Measurements from ENCODE around the gene TNNC2.
"Not testable (repeated sequence)": the region's sequence is repeated elsewhere in the genome, so short reads cannot be mapped to it uniquely, and the experiment has no call there.

Gene TNNC2

DNA sequence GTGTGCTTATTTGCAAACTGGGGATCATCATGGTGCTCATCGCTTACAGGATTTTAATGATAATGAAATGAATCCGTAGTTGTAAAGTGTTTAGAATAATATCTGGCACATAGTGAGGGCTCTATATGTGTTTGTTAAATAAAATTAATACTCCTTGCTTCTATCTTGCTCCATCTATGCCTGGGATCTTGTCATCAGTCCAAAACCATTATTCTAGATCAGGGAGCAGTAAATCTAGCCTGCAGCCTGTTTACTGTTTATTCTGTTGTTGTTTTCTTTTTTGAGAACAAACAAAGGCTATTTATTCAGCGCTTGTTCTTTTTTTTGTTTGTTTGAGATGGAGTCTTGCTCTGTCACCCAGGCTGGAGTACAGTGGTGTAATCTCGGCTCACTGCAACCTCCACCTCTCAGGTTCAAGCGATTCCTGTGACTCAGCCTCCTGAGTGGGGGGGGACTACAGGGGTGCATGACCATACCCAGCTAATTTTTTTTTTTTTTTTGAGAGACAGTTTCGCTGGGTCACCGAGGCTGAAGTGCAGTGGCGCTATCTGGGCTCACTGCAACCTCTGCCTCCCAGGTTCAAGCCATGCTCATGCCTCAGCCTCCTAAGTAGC lies 22.0 kb upstream of the TNNC2 start:
- FAIRE-seq (no peak), DNase-seq (ENCODE audit: low spot score) (no peak)

DNA sequence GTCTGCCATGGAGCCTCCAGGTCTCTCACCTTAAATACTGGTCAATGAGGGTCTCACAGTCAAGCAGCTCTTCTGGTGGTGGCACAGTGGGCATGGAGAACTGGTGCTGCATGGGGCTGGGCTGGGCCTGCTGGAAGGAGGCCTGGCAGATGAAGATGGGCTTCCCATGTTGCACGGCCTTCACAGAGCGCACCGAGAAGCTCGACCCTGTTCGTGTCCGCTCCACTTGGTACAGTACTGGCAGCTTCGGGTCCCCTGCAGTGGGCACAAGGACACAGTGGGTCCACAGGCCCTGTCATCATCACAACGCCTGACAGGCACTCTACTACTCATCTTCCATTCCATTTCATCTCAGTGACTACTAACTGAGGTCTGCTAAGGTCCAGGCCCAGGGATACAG lies 21.3 kb upstream of the TNNC2 start:
- FAIRE-seq, result no peak

DNA sequence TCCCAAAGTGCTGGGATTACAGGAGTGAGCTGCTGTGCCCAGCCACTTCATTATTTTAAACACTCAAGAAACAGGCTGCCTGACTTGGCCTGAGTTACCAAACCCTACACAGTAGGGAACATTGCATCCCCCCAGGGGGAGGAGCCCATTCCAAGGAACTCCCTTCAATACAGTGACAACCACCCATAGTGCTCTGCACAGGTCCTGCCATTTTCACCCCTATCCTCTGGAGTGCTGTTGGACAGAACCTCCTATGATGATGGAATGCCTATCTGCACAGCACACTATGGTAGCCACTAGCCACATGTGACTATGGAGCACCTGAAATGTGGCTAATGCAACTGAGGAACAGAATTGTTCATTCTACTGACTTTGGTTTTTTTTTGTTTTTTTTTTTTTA lies 18.3 kb upstream of the TNNC2 start:
- no peak for DNase-seq (ENCODE audit: low spot score)
- FAIRE-seq, result no peak

More for the DNA sequence above, 21.3 kb upstream of the TNNC2 start:
- DNase-seq (ENCODE audit: low spot score), result no peak

DNA sequence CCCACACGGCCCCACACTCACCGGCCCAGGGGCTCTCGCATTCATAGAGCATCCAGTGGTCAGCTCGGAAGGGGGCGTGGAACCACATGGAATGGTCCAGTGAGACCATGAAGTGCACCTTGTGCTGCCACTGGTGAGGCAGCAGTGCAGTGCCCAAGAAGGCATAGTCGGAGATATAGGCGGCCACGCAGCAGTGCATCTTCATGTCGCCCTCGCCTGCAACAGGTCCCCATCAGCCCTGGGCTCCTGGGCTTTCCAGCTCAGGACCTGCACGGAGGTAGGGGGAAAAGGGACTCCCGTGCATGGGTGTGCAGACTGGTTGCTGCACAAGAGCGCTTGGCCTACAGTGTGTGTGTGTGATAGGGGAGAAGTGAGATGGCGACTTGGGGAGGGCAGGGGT lies 16.4 kb upstream of the TNNC2 start:
- FAIRE-seq, result no peak
- DNase-seq (ENCODE audit: low spot score), result no peak

DNA sequence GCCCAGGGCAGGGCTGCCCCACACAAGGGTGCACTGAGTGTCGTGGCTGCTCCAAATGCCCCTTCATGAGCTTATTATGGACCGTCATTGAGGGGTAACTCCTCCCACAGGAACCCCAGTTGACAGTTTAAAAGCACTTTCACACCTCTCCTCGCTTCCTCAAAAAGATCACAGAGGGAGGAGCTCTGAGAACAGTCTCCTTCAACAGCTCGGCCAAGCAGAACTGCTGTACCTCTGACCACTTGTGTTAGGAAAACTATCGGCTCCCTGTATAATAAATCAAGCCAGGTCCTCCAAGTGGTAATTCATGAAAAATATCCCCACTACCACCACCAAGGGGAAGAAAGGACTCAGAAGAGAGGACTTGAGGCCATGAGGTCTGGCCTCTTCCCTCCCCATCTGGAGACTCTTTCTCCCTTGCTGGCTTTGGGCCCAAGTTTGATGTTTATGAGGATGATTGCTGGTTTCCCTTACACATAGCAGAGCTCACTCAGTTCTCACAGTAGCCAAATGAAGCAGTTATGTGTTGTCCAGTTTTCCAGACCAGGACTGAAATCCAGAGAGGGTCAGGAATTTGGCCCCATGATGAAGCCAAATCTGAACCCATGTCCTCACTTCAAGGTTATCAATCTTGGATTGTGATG lies 15.2 kb upstream of the TNNC2 start:
- DNase-seq (ENCODE audit: low spot score), result no peak
- no peak for FAIRE-seq

DNA sequence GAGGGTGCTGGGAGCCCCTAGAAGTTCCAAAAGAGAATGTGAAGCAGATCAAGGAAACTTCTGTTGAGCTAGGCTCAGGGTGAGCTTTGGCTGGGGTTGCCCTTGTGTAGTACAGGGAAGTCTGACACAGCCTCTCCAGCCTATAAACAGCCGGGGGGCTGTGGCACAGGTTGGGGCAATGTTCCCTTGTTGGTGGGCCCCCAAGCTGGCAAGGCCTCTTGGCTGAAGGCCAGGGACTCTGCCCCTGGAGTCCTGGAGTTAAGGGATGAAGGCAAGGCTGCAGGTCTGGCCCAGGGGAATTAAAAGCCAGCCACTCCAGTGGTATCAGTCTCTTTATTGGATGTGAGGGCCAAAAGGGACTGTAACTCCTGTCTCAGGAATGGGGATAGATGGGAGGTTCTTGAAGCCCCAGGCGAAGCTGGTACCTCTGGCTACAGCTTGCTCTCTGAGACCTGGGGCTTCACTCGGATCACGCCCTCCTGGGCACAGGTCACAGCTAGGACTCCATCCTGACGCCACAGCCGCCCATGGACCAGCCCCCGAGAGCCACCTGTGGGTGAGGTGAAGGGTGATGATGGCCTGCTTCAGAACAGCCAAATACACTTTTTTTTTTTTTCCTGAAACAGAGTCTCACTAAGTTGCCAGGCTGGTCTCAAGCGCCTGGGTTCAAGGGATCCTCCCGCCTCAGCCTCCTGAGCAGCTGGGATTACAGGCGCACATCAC lies 14.5 kb upstream of the TNNC2 start:
- DNase-seq (ENCODE audit: low spot score), result no peak
- FAIRE-seq, result no peak

DNA sequence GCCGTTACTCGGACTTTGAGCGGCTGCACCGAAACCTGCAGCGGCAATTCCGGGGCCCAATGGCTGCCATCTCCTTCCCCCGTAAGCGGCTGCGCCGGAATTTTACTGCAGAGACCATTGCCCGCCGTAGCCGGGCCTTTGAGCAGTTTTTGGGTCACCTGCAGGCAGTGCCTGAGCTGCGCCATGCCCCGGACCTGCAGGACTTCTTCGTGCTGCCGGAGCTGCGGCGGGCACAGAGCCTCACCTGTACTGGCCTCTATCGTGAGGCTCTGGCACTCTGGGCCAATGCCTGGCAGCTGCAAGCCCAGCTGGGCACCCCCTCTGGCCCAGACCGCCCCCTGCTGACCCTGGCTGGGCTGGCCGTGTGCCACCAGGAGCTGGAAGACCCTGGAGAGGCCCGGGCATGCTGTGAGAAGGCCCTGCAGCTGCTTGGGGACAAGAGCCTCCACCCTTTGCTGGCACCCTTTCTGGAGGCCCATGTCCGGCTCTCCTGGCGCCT lies 13.6 kb upstream of the TNNC2 start:
- FAIRE-seq (no peak), DNase-seq (ENCODE audit: low spot score) (no peak)

DNA sequence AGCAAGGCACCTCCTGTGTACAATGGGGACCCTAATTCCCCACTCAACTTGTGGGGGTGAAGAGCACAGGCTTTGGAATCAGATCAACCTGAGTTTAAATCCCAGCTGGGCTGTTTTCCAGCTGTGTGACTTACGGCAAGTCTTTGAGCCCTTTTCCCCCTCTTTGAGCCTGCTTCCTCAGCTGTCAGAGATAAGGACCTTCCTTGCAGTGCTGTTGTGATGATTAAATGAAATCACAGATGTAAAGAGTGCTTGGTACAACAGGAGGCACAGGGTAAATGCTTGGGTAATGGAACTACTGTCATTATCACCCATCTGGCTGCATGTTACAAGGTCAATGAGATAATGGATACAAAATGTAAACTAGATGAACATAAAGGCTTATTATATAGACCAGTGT lies 9.7 kb upstream of the TNNC2 start:
- FAIRE-seq (no peak), DNase-seq (ENCODE audit: low spot score) (no peak)

DNA sequence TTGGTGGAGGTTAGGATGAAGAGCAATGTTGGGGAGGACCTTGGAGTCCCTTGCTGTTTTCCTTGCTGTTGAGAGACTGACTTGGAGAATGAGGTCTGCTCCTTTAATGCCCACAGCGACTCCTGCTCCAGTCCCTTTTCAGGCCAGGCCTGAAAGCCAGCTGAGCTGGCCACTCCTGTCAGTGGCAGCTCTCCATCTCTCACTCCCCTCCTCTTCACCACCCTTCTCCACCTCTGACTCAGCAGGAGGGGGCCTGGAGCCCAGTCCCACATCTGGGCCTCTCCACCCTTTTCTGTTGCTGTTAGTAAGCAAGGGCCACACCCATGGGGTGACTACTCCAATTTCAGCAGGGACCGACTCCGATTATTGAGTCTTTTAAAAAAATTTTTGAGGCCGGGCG lies 8.7 kb upstream of the TNNC2 start:
- DNase-seq (ENCODE audit: low spot score), result peak; percentile 57
- FAIRE-seq, result no peak

DNA sequence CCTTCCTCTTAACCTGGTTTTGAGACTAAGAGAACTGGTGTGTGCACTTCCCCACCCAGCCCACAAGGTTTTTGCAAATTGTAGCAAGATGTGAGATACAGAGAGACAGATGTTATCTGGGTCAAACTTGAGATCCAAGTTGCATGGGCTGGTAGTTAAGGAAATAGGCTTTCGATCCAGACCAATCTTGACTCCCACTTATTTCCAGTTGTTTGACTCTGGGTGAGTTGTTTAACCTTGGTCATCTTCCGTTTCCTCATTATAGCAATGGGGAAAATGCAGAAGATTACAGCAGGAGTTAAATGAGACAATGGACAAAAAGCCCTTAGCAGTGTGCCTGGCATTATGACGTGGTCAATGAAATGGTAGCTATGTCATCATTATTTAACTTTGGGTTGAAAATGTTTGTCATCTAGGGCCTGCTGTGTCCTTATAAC lies 8.2 kb upstream of the TNNC2 start:
- DNase-seq (ENCODE audit: low spot score) (no peak), FAIRE-seq (no peak)

DNA sequence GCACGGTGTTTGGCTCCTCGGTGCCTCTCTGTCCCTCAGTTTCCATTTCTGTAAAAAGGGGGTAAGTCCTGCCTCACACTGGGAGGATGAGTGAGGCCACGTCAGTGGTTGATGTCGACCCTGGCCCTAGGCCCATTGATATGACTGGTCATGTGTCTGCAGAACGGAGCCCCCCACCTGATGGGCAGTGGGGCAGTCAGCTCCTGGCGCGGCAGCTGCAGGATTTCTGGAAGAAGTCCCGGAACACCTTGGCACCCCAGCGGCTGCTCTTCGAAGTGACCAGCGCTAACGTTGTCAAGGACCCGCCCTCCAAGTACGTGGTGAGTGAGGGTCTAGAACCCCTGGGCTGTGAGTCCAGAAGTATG lies 7.7 kb upstream of the TNNC2 start:
- DNase-seq (ENCODE audit: low spot score), result no peak
- no peak for FAIRE-seq

DNA sequence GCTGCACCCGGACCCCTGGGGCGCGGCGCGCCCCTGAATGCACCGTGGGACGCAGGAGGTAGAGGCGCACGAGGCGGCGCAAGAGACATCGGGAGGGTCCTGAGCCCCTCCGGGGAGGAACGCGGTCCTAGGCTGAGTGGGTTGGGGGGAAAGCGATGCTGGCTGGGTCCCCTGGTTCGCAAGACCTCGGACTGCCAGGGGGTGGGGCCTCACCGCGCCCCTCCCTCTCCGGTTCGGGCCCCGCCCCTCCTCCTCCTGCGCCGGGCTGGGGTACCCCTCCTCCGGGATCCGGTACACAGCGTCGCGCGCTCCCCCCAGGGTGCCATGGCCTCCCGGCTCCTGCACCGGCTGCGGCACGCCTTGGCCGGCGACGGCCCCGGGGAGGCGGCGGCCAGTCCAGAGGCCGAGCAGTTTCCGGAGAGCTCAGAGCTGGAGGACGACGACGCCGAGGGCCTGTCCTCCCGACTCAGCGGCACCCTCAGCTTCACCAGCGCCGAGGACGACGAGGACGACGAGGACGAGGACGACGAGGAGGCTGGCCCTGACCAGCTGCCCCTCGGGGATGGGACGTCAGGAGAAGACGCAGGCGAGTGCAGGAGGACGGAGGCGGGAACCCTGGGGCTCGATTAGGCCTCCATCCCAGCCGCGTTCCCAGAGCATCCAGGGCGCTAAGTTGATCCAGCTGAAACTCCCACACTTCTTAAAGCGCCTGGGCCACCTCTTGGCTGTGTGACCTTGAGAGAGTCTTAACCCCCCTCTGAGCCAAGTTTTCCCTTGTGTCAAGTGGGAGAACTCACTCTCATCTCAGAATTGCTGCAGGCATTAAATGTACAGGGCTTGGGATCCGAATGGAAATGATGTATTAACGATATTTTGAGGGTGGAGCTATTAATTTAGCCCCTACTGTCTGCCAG lies 7.0 kb upstream of the TNNC2 start:
- peak; percentile 92 for DNase-seq (ENCODE audit: low spot score)
- FAIRE-seq, result no peak

DNA sequence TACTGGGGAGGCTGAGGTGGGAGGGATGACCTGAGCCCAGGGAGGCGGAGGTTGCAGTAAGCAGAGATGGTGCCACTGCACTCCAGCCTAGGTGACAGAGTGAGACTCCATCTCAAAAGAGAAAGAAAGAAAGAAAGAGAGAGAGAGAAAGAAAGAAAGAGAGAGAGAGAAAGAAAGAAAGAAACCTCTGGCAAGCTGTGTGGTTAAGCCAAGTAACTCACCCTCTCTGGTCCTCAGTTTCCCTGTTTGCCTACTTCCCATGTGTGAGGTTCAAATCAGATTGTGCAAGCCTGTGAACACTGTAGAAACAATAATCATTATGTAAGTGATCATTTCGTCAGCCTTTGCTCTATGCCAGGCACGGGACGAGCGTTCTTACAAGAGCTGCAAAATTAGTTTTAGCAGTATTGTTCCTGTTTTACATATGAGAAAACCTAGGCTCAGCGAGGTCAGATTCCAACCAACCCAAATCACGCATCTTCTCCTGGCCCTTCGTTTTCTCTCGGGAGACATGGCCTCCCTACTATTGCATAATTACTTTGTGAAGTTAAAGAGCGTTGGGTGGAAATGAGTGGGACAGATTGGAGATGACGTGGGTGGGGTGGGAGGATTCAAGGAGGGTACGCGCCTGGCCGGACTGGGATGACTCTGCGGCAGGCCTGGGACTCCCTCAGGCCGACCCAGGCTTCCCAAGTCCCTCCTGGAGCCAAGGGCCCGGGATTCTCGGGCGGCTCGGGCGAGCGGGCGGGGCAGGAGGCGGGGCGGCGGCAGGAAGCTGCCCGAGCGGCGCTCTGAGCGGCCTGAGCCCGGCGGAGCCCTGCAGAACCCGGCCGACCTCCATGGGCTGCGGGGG lies 6.1 kb upstream of the TNNC2 start, which contains the start of gene SNX21:
Gene SNX21 (plus strand): TSS at position 770 of the 853 bp plus-strand sequence. CDS start 121 bp downstream, outside the sequence.
- DNase-seq (ENCODE audit: low spot score) (peak; percentile 94), FAIRE-seq (no peak)

DNA sequence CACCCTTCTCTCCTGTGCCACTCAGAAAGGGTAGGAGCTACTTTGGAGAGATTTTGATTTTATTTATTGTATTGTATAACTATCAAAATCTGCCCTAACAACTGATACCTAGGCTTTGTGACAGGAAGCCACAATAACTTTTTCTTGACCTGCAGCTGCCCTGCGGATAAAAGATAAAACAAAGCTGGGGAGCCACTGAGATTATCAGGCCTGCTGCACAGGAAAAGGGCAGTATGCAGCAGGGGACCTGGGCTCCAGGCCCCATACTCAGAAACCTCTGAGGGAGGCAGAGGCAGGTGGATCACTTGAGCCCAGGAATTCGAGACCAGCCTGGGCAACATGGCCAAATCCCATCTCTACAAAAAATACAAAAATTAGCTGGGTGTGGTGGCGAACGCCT lies 5.5 kb upstream of the TNNC2 start:
- no peak for FAIRE-seq
- no peak for DNase-seq (ENCODE audit: low spot score)

DNA sequence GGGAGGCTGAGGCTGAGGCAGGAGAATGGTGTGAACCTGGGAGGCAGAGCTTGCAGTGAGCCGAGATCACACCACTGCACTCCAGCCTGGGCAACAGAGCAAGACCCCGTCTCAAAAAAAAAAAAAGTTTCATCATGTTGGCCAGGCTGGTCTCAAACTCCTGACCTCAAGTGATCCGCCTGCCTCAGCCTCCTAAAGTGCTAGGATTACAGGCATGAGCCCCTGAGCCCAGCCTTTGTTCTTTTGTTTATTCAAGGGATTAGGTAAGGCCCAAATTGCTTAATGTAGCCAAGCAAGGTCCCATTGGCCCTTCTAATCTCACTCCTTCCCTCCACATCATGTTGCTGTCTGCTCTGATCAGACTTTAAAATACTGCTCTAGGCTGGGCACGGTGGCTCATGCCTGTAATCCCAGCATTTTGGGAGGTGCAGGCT lies 2.6 kb upstream of the TNNC2 start:
- FAIRE-seq; DNase-seq (ENCODE audit: low spot score): not testable (repeated sequence)

DNA sequence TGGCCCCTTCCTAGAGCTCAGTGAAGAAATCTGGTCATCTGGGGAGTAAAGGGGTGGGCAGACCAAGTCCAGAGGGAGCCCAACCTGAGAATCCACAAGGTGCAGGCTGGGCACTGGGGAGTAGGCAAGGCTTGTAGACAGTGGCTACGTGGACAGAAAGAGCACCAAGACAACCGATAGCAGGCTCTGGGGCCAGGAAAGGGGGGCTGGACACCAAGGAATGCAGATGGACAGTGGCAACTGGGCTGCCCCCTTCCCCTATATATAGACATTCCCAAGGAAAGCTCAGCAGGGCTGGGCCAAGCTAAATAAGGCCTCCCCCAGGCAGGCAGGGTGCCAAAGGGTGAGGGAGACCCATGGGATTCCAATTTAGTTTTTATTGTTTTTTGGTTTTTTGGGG lies 1.5 kb upstream of the TNNC2 start:
- no peak for DNase-seq (ENCODE audit: low spot score)
- no peak for FAIRE-seq

DNA sequence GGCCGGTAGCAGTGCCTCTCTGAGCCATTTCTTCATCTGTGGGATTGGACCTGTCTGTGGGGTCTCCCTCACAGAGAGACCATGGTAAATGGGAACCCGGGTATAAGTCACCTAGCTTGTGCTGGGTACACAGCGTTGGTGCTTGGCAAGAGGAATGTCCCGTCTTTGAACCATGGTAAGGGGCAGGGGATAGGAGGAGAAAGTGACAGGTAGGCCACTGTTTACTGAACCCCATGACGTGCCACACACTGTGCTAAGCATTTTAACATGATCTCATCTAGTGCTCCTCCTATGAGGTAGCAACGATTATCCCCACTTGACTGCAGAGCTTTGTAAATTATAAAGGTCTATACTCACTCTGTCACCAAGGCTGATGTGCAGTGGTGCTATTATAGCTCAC lies 600 bp upstream of the TNNC2 start:
- no peak for FAIRE-seq
- DNase-seq (ENCODE audit: low spot score), result no peak

DNA sequence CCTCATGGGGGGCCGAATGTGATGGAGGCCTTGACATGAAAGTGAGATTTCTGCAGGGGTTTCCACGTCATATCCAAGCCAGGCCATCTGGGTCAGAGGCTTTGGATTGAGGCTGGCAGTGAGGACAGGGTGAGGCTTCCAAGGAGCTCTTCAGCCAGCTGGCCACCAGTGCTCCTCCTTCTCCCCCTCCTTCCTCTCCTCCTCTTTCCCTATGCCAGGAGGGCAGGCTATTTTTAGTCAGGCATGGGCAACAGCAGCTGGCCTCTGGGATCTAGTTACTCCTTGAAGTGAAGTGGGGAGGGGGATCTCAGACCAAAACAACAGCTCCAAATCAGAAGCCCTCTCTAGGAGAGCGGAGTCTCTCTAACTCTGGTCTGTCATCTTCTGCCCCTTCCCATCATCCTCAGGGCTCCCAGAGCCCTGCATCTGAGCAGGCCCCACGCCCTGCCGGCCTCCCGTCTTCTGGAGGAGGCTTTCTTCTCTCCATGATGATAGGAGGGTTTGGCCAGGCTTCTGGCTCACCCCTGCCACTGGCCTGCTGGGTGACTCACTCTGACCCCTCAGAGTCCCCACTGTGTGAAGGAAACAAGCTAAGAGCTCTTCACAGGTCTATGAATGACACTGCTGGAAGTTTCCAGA lies 612 bp downstream of the TNNC2 start:
- DNase-seq (ENCODE audit: low spot score) (no peak), FAIRE-seq (no peak)

DNA sequence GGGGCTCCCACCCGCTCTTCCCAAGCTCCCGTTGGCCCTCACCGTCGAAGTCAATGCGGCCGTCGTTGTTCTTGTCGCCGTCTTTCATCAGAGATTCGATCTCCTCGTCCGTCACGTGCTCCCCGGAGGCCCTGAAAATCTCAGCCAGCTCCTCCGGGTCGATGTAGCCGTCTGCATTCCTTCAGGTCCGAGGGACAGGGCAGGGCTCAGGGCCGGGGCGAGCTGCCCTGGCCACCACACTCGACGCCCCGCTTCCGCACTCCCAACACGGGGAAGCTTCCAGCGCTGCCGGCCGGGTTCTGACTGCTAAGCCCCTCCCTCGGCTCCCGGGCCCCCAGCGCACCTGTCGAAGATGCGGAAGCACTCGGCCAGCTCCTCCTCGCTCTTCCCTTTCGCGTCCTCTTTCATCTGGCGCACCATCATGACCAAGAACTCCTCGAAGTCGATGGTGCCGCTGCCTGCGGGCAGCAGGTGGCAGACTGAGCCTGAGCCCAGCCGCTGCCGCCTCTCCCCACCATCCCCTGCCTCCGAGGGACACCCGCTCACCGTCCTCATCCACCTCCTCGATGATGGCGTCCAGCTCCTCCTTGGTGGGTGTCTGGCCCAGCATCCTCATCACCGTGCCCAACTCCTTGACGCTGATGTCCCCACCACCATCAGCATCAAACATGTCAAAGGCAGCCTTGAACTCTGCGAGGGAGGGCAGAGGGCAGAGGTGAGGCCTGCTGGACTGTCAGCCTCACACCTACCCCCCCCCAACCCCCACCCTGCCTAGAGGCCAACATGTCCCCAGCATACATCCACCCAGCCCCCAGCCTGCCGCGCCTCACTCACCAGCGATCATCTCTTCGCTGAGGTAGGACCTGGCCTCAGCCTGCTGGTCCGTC lies 2.9 kb downstream of the TNNC2 start:
- FAIRE-seq (no peak), DNase-seq (ENCODE audit: low spot score) (no peak)
